GM19099 (cell line): Measurements from ENCODE around the gene ADIRF.

ENCODE experiments used
- POLR2A ChIP-seq: IDR thresholded peaks from 3 replicates; pipeline ENCODE4 v1.6.1; 2011; ENCODE audit warnings: low read depth; ENCODE audit not compliant: insufficient read length; ENCODE audit errors: extremely low read depth

The ADIRF gene

DNA sequence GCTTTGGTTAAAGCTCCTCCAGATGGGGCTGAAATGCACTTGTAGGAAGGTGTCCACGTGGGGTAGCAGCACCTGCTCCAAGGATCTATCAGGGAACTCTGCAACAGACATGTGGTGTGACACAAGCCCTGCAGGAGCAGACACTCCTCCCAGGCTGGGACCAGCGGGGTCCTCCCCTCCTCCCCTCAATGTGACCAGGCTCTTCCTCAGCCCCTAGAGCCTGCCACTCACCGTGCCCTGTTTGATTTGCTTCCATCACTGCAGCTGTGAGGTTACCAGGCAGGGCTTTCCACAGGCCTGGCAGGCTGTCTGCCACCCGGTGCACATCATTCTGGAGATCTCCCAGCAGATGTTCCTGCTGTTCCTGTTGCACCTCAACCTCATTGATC, 24.3 kb upstream of the ADIRF start:
- TF ChIP-seq POLR2A: no peak

DNA sequence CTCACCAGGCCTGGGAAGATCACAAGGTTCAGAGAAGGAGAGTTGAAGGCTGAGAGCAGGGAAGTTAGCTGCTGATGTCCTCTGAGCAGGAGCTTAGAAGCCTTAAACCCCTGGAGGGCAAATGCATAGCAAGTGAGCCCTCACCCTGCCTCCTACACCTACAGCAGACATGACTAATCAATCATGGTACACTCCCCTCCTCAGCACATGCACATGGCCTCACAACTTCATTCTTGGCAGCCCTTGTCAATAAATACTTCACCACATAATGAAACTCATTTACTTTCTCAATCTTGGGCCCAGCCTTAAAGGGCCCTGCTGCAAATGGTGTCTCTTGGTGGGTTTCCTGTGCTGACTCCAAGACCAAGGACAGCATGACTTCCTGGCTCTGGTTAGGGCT, 23.8 kb upstream of the ADIRF start:
- no peak for TF ChIP-seq POLR2A

DNA sequence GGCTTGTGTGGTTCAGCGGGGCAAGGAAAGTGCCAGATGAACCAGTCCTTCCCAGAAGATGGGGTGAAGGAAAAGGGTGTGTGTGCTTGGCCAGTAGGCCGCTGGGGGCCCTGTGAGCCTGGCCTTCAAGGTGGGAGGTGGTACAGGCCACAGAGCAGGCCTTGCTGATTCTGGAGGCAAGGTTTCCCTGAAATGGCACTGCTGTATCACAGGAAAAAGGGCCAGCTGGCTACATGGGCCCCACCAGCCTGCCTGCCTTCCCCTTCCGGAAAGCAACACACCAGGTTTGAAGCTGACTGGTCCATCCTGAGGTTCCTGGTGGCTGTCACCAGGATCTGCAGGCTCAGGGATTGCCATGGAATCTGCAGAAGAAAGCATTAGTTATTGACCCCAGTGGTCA, 23.4 kb upstream of the ADIRF start:
- TF ChIP-seq POLR2A: no peak

DNA sequence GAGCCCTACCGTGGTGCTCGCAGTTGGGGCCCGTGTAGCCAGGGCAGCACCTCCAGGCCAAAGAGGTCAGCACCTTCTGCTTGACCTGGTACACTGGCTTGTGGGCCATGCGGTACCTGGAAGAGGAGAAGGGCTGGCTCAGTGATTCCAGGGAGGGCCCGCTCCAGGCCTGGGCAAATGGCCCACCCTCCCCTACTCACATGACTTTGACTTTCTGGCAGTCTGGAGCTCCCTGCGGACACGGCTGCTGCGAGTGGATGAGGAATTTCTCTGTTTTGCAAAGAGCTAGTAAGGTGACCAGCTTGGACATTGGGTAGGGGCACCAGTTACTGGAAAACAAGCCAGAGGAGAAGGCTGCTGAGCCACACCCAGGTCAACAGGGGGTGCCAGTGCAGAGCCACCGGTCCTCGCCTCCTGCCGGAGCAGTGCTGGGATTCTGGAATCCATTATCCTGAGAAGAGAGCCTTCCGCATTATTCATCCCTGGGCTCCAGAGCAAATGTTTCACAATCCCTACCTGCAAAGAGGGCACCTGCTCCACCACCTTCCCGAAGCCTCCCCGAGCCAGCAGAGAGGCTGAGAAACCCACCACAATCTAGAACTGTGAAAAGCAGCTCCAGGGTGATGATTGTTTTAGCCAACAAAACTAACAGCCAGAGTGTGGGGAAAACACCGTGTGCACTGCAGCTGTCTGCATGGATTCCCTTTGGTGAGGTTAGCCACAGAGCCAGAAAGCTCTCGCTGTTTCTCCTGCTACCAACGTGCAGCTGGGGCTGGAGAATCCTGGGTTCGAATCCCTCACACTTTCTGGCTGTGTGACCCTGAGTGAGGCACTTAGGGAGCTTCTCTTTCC, 22.7 kb upstream of the ADIRF start:
- TF ChIP-seq POLR2A: no peak

DNA sequence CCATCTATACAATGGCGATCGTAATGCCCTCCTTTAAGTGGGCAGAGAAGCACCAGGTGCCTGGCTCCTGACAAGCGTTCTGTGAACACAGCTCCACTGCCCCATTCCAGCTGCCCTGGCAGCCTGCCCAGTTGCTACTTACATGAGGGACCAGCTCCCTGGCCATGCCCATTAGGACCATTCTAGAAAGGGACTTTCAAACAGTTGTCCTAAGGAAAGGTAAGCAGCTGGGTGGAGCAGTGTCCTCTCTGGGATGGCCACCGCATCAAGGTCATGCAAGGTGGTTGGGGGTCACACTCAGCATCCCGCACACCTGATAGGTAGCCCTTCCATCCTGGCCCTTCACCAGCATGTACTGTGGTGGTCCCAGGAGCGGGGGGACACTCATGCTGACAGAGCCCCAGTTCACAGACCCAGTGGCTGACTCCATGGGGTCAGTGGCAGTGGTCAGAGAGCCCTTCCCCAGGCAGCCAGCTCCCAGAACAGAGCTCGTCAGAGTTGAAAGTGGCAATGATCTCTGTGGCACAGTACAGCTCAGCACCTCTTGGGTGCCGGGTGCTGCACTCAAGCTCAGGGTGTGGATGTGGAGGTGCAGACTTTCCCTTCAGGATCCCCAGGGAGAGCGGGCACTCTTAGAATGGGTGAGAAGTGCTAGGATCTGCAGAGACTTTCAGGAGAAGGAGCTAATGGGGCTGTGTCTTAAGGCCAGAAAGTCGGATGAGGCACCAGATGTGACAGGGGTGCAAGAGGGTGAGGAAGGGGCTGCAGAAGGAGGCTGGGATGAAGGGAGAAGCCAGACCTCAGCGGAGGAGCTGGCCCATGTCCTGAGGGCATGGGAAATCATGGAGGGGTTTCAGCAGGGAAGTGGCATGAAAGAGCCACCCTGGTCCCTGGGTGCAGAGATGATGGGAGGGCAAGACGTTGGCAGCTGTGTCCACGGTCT, 21.8 kb upstream of the ADIRF start:
- TF ChIP-seq POLR2A: no peak

DNA sequence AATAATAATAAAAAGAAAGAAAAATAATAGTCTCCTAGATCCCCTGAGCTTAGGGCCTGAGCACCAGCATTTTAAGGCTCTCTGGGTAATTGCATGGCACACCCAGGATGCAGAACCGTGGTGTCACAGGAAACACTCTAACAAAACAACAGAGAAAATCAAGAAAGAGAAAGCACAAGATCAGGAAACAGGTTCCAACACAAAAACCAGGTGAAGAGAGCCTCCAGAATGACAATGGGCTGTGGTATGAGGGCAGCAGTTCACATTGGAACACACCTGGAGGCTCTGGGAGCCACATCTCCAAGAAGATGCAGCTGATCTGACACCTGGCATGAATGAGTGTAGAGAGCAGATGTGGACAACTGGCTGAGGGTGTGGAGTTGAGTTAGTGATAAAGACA, 17.9 kb upstream of the ADIRF start:
- no peak for TF ChIP-seq POLR2A

DNA sequence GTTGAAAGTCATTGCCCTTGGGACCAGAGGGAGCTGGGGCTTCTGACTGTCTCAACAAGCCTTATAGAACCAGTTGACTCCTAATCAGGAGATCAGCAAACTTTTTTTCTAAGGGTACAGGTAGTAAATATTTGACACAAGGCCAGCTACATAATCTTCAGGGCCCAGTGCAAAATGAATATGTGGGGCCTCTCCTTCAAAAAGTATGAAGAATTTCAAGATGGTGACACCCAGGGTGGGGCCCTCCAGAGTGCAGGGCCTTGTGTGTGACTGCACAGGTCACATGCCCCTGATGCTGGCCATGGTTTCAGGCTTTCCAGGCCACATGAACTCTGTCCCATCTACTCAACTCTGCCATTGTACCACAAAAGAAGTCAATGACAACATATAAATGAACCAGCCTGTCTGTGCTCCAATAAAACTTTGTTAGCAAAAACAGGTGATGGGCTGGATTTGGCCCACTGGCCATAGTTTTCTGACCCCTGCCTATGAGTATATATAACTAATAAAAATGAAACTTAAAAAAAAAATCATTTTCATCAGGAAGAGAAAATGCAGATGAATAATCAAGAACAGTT, 17.0 kb upstream of the ADIRF start:
- TF ChIP-seq POLR2A: no peak

DNA sequence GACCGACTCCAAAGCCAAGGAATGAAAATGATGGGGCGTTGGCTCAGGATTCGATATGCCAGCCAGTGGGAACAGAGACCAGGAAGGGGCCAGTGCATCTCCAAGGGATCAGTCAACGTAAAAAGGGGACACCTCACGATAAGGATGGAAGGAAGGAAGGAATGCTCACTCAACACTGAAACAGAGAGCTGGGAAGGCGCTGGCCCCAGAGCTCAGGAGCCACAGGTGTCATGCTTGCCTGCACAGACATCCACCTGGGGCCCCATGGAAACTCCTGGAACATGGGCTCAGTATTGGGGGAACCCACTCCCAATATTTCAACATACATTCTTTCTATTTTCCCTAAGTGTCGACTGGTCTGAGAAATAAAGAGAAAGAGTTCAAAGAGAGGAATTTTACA, 16.2 kb upstream of the ADIRF start:
- no peak for TF ChIP-seq POLR2A

DNA sequence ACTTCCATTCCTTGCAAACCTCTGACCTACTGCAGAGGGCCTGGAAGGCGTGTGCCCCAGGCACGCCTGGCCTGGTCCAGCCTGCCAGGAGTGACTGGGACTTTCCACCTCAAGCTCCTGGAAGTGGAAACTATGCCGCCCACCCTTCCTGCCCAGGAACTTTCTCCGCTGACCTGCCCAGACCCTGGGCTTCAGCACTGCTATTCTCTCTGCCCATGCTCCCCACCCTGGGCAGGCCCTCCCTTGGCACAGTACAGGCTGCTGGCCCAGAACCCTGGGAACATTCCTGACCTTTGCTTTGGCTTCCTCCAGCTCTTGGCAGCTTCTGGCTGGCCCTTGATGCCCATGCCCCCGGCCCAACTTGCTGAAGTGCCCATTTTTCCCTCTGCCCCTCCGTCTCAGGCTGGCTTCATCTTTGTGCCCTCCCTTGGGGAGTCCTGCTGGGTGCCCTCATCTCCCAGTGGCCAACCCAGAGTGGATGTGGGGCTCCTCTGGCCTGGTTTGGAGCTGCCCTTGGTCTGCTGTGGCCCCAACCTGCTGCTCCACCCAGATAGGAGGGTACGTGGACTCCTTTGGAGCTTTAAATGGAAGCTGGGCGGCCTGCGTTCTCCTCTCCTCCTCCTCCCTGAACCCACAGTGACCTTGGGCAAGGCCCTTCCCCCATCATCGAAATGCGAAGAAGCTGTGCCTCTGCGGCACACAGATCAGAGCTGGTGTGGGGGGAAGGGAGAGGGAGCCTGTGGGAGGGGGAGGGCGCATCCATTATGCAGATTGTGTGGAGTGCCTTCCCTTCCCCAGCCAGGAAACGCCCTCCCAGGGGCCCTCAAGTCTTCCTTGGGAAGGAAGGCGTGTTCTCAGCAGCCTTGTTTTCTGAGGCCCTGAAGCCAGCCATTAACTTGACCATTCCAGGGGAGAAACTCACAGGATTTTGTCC, 14.3 kb upstream of the ADIRF start:
- TF ChIP-seq POLR2A: no peak

DNA sequence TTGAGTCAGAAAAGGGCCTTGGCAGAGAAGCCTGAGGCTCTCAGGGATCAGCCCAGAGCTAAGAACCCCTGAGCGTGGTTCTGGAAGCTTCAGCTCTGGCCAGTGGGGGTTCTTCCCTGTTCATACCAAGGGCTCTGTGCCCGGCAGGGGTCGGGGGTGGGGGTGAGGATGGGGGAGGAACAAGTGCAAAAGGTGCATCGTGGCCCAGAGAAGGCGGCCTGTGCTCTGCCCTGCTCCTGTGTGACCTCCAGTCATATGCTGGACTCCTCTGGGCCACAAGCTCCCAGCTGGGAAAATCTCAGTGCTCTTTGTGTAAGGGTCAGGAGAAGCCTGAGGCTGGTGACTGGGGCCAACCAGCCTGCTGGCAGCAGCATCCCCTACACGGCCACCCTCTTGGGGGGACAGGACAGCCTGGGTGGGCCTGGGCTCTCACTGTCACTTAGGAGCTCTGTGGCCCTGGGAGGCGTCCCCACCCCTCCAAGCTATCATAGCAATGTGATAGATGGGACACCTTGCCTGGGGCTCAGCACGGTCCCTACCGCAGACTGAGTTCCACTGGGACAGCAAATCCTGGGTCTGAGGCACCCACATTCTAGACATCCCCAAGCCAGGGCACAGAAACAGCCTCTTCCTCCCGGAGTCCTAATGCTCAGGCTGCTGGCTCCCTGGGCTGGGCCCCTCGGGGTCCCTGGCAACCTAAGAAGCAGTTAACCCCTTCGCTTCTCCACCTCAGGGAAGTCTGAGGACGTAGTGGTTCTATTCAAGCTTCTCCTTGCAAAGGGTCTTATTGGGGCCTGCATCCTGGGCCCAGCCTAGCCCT, 13.4 kb upstream of the ADIRF start:
- TF ChIP-seq POLR2A: no peak

DNA sequence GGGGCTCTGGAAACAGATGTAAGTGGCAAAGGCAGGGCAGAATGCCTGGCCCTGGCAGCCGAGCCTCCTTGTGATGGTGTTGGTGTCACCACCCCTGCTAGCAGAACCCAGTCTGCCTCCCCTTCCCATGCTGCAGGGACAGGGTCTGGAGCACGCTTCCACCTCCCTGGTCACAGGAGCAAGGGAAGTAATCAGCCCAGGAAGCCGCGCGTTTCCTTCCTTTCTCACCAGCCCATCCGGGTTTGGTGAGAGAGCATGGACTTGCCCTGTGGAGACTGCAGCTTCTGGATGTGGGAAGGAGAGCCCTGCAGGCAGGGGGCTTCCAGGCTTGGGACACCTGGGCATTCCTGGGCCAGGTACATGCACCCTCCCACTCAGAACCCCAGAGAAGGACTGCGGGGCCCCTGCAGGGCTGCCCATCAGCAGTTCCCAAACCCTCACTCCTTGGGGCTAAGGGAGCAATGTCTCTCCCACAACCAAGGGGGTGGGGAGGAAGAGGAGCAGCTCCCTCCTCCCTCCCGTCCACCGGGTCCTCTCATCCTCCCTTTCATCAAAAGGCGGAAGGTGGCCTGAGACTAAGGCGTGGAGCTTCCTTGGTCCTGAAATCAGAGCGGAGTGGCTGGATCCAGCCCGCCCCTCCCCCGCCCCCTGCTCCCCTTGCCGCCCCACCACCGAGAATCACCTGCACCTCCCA, 12.6 kb upstream of the ADIRF start:
- no peak for TF ChIP-seq POLR2A

DNA sequence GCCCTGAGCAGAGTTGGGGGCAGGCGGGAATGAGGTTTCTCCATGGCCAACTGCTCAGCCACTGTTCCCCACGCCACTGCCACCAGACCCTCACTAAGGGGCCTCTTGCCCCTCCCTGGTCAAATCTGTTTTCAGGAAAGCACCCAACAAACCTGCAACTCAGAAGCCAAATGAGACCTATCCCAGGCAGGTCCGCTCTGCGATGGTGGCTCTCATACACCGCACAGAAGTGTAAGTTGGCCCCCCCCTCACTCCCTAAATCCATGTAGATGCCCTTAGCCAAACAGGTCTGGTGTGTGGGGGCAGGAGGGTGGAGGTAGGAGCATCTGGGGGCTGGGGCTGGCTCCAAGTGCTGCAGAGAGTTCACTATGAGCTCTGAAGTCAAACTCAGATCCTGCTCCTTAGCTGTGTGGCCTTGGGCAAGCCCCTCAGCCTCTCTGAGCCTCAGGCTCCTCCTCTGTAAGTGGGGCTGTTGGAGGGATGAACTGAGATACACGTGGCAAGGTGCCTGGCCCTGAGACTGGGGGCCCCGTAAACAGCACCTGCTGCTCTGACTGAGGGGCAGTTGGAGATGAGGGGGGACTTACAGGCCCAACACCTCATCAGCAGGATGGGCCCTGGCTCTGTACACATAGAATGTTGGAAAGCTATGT, 12.0 kb upstream of the ADIRF start:
- no peak for TF ChIP-seq POLR2A
